SK-N-SH (cell line): Measurements from ENCODE around the gene DPY19L1. TPM values are rescaled to one million over a fixed set of nuclear protein-coding genes. Genes with fewer than 3 reads are reported as not detected.

Source experiments
- CTCF ChIA-PET: fragments of 300-600, 350-600 bp; formaldehyde crosslinking; extraction: SDS; loops from one replicate; lab custom pipeline; 2021; lab: Yijun Ruan, JAX
- POLR2A ChIA-PET: fragments of 350-600 bp; sonication (Branson Sonifier 250); formaldehyde crosslinking; extraction: SDS; loops from one replicate; lab custom pipeline; 2020; ENCODE audit warnings: antibody characterized with exemption, inconsistent platforms; lab: Yijun Ruan, JAX
- DNase-seq: peaks from one replicate; pipeline ENCODE4 v3.0.0; 2012
- H2AFZ ChIP-seq: fragments of 200-600 bp; sonication (generic); 2 replicates; pipeline ENCODE4 v1.8.1; 2016; ENCODE audit warnings: antibody characterized with exemption, mild to moderate bottlenecking, low read depth
- H3F3A ChIP-seq: fragments of 200-600 bp; sonication (generic); replicated peaks from 2 replicates; pipeline ENCODE3; 2016; ENCODE audit warnings: antibody characterized with exemption, mild to moderate bottlenecking; ENCODE audit not compliant: insufficient read depth
- H3K27ac ChIP-seq, 2 experiments: fragments of 200-500 bp in 1 of 2; fragments of 200-600 bp in 1 of 2; sonication (Bioruptor generic) in 1 of 2; sonication (generic), shearing (Covaris generic) in 1 of 2; 2 replicates each; pipeline versions ENCODE4 v1.5.1 to v1.6.1; 2014 to 2016; ENCODE audit warnings: low read depth in 2 of 2, inconsistent platforms in 1 of 2, low read length in 1 of 2, mild to moderate bottlenecking in 1 of 2, mixed read lengths in 1 of 2
- H3K27me3 ChIP-seq: fragments of 200-600 bp; sonication (generic), shearing (Covaris generic); 2 replicates; pipeline ENCODE4 v1.6.1; 2016; ENCODE audit warnings: mixed run types; ENCODE audit not compliant: insufficient read depth
- H3K36me3 ChIP-seq, 2 experiments: fragments of 200-500 bp in 1 of 2; fragments of 200-600 bp in 1 of 2; sonication (Bioruptor generic) in 1 of 2; sonication (generic) in 1 of 2; replicated peaks in 1 of 2; 2 replicates each; pipeline versions ENCODE3 to v1.5.1; 2014 to 2016; ENCODE audit warnings: low read length in 1 of 2, mild to moderate bottlenecking in 1 of 2; ENCODE audit not compliant: insufficient read depth in 2 of 2, control insufficient read depth in 1 of 2
- H3K4me1 ChIP-seq, 2 experiments: fragments of 200-500 bp in 1 of 2; fragments of 200-600 bp in 1 of 2; sonication (Bioruptor generic) in 1 of 2; sonication (generic), shearing (Covaris generic) in 1 of 2; 2 replicates each; pipeline versions ENCODE4 v1.5.1 to v1.6.1; 2014 to 2016; ENCODE audit warnings: low read depth in 1 of 2, low read length in 1 of 2, mixed run types in 1 of 2; ENCODE audit not compliant: insufficient read depth in 2 of 2, control insufficient read depth in 1 of 2
- H3K4me2 ChIP-seq: fragments of 200-600 bp; sonication (generic), shearing (Covaris generic); 2 replicates; pipeline ENCODE4 v1.6.1; 2017; ENCODE audit warnings: mixed run types
- H3K4me3 ChIP-seq, 2 experiments: fragments of 200-500 bp in 1 of 2; fragments of 200-600 bp in 1 of 2; sonication (Bioruptor generic) in 1 of 2; sonication (generic), shearing (Covaris generic) in 1 of 2; 2 replicates each; pipeline versions ENCODE4 v1.5.1 to v1.8.1; 2014 to 2016; ENCODE audit warnings: low read depth in 2 of 2, inconsistent platforms in 1 of 2, low read length in 1 of 2, mild to moderate bottlenecking in 1 of 2, mixed read lengths in 1 of 2, moderate library complexity in 1 of 2
- H3K79me2 ChIP-seq: fragments of 200-600 bp; sonication (generic); 2 replicates; pipeline ENCODE4 v1.8.1; 2017; ENCODE audit warnings: mild to moderate bottlenecking; ENCODE audit not compliant: insufficient read depth
- H3K9ac ChIP-seq: fragments of 200-600 bp; sonication (generic); 2 replicates; pipeline ENCODE4 v1.6.1; 2017; ENCODE audit warnings: mixed run types
- H3K9me2 ChIP-seq: fragments of 200-600 bp; sonication (generic); 2 replicates; pipeline ENCODE4 v1.6.1; 2017; ENCODE audit warnings: mixed run types
- H3K9me3 ChIP-seq: fragments of 200-600 bp; sonication (generic); 2 replicates; pipeline ENCODE4 v1.6.1; 2017; ENCODE audit warnings: mixed run types, mild to moderate bottlenecking, moderate library complexity
- H4K20me1 ChIP-seq: fragments of 200-600 bp; sonication (generic); 2 replicates; pipeline ENCODE4 v1.6.1; 2017; ENCODE audit warnings: mild to moderate bottlenecking, mixed run types; ENCODE audit not compliant: insufficient read depth
- CTCF ChIP-seq: fragments of 200-600 bp; sonication (generic); IDR thresholded peaks from 2 replicates; pipeline ENCODE4 v1.6.1; 2017; ENCODE audit warnings: antibody characterized with exemption, mild to moderate bottlenecking, moderate library complexity
- ELF1 ChIP-seq: IDR thresholded peaks from 2 replicates; pipeline ENCODE4 v1.4.0; 2012
- EP300 ChIP-seq, 2 experiments: IDR thresholded peaks; 2 replicates each; pipeline versions ENCODE4 v1.4.0 to v1.6.1; 2012; ENCODE audit warnings: borderline replicate concordance in 1 of 2, low read depth in 1 of 2, low read length in 1 of 2
- FOXM1 ChIP-seq: IDR thresholded peaks from 2 replicates; pipeline ENCODE4 v1.4.0; 2012; ENCODE audit warnings: low read depth, mild to moderate bottlenecking
- GABPA ChIP-seq: IDR thresholded peaks from 2 replicates; pipeline ENCODE4 v1.4.0; 2012; ENCODE audit warnings: low read depth, mild to moderate bottlenecking
- JUND ChIP-seq: IDR thresholded peaks from 2 replicates; pipeline ENCODE4 v1.4.0; 2012
- MAX ChIP-seq: IDR thresholded peaks from 2 replicates; pipeline ENCODE4 v1.4.0; 2012; ENCODE audit warnings: low read depth
- NFIC ChIP-seq: IDR thresholded peaks from 2 replicates; pipeline ENCODE4 v1.4.0; 2012; ENCODE audit warnings: borderline replicate concordance
- POLR2AphosphoS5 ChIP-seq: IDR thresholded peaks from 2 replicates; pipeline ENCODE4 v1.6.1; 2012; ENCODE audit warnings: low read depth, low read length
- REST ChIP-seq: IDR thresholded peaks from 2 replicates; pipeline ENCODE4 v1.6.1; 2012; ENCODE audit warnings: mild to moderate bottlenecking, low read depth, low read length, moderate library complexity
- RXRA ChIP-seq: IDR thresholded peaks from 2 replicates; pipeline ENCODE4 v1.4.0; 2012; ENCODE audit warnings: low read depth, mild to moderate bottlenecking, borderline replicate concordance
- SIN3A ChIP-seq: IDR thresholded peaks from 2 replicates; pipeline ENCODE4 v1.6.1; 2012; ENCODE audit warnings: low read depth, mild to moderate bottlenecking, low read length, moderate library complexity, borderline replicate concordance
- YY1 ChIP-seq: IDR thresholded peaks from 2 replicates; pipeline ENCODE4 v1.4.0; 2012; ENCODE audit warnings: low read depth, mild to moderate bottlenecking
- WGBS: methylation state at CpG from one replicate; pipeline ENCODE4 v1.1.6; 2017; ENCODE audit warnings: low lambda C conversion rate; 5-methylcytosine and 5-hydroxymethylcytosine counted together
- polyA plus RNA-seq, 3 experiments: library from polyadenylated mRNA; depleted of rRNA; stranded (reverse); fragments of >200 nt; gene quantifications; 2 replicates each; pipeline ENCODE4 v1.2.3, GENCODE V29; 2012

Gene DPY19L1
- polyA plus RNA-seq, 1 of the 3 experiments (the other 2 are of a cell fraction), result 27.7 TPM

GRCh38 chr7:35019801-35020200 lies 17.5 kb downstream of the DPY19L1 start:
- Histone ChIP-seq H3K79me2 (peaks cover 70% of the 10 kb centered on the region), H3K4me2 (no peak overlapping the region), H2AFZ (no peak overlapping the region), H3K27me3 (no peaks in the 10 kb centered on the region), H4K20me1 (peaks cover 26% of the 10 kb centered on the region), H3K36me3 (peaks cover 14 to 19% of the 10 kb centered on the region in 2 experiments)
- POLR2A ChIA-PET, result no interaction called here
- TF ChIP-seq EP300 (IDR thresholded peaks at IDR 0.05; ENCODE audit: borderline replicate concordance in 1 of 2, low read depth in 1 of 2, low read length in 1 of 2), result no peak
- TF ChIP-seq FOXM1, result no peak
- TF ChIP-seq CTCF, result no peak
- no peak for TF ChIP-seq REST
- TF ChIP-seq ELF1, result no peak
- TF ChIP-seq NFIC, result no peak
- TF ChIP-seq RXRA, result no peak
- TF ChIP-seq GABPA, result no peak
- no peak for TF ChIP-seq YY1
- TF ChIP-seq JUND, result no peak
- TF ChIP-seq POLR2AphosphoS5, result no peak
- no peak for TF ChIP-seq MAX
- TF ChIP-seq SIN3A, result no peak
- TF ChIP-seq, all 33 proteins: peak for 0
- Histone ChIP-seq H3K9ac (no peak overlapping the region), H3K4me3 (no peak overlapping the region), H3K4me1 (no peaks in the 10 kb centered on the region; a peak in 1 of 4 replicates), H3K9me3 (no peaks in the 10 kb centered on the region), H3F3A (no peaks in the 10 kb centered on the region), H3K27ac (no peak overlapping the region; a peak in 1 of 4 replicates), H3K9me2 (no peaks in the 10 kb centered on the region)
- no peak for DNase-seq
- CTCF ChIA-PET, result no interaction called here
- 95% methylated on average over 3 of the region's 3 CpGs for WGBS
